ENCODE results near the gene DHX36. TPM values are rescaled to one million over a fixed set of nuclear protein-coding genes. Genes with fewer than 3 reads are reported as not detected.

The DHX36 gene
- total RNA-seq, 4 donors from 2014 or later: 57.2 to 106 (median 70.9) TPM

GRCh38 chr3:154301561-154301960, 22.7 kb downstream of the DHX36 start:
- TF ChIP-seq POLR2A (IDR thresholded peaks at IDR 0.05): no peak
- no peak for TF ChIP-seq CTCF (IDR thresholded peaks at IDR 0.05)
- Histone ChIP-seq H3K4me1 (no peaks in the 10 kb centered on the region), H3K9me3 (no peaks in the 10 kb centered on the region), H3K4me3 (replicated peaks in 1 of 3) (no peak overlapping the region), H3K27me3 (no peaks in the 10 kb centered on the region), H3K36me3 (peaks cover 53 to 73% of the 10 kb centered on the region in 2 donors), H3K27ac (no peak overlapping the region)
- intact Hi-C loops (cut with DNase I): no loop called here
- WGBS, 2 donors: 92 to 97% methylated on average over 3 of the region's 3 CpGs
- DNase-seq: no peak

- intact Hi-C loops (cut with DNase I): no loop called here
- TF ChIP-seq POLR2A (IDR thresholded peaks at IDR 0.05): no peak
- TF ChIP-seq CTCF (IDR thresholded peaks at IDR 0.05): no peak
- Histone ChIP-seq H3K4me3 (replicated peaks in 1 of 3) (no peak overlapping the region), H3K9me3 (no peaks in the 10 kb centered on the region), H3K4me1 (no peaks in the 10 kb centered on the region), H3K27ac (no peak overlapping the region), H3K27me3 (no peaks in the 10 kb centered on the region), H3K36me3 (peaks cover 44 to 48% of the 10 kb centered on the region in 2 donors)
- WGBS, 2 donors: 97 to 99% methylated on average over 2 of the region's 2 CpGs
- no peak for DNase-seq
Observed at GRCh38 chr3:154294016-154294415, 30.3 kb downstream of the DHX36 start.

DNA sequence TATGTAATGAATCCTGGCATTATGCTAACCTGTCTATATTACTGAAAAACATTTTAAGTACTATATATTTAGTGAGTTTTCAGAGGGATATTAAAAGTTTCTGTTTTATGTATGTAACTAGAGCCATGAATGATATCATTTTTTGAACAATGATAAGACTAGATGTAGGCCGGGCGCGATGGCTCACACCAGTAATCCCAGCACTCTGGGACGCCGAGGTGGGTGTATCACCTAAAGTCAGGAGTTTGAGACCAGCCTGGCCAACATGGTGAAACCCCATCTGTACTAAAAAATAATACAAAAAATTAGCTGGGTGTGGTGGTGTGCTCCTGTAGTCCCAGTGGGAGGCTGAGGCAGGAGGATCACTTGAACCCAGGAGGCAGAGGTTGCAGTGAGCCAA, 34.1 kb downstream of the DHX36 start:
- 98 to 99% methylated on average over 5 of the region's 5 CpGs for WGBS, 2 donors
- H3K36me3 ChIP-seq: peaks cover 57 to 65% of the 10 kb centered on the region in 2 donors
- TF ChIP-seq POLR2A (IDR thresholded peaks at IDR 0.05): no peak
- TF ChIP-seq CTCF (IDR thresholded peaks at IDR 0.05): no peak

DNA sequence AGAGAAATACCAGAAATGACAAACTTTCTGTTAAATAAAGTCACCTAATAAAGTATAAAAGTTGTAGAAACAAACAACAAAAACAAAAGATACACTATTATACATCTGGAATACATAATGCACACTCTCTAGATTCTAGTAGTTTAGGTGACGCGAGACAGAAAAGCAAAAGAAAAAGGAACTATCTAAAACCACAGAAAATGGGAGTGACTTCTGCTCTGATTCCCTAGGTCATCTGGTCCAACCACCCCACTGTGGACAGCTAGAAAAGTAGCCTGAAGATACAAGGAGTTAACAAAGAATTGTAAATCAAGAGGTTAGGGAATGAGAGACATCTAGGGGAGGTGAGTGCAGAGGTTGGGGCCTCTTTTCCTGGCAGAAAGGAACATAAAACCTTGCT, 39.1 kb downstream of the DHX36 start:
- H3K27ac ChIP-seq: no peak overlapping the region
- H3K4me3 ChIP-seq (replicated peaks in 1 of 3): no peak overlapping the region
- intact Hi-C loops (cut with DNase I): no loop called here
- no peaks in the 10 kb centered on the region for H3K4me1 ChIP-seq
- peaks cover 46 to 47% of the 10 kb centered on the region in 2 donors for H3K36me3 ChIP-seq
- no peaks in the 10 kb centered on the region for H3K27me3 ChIP-seq
- 89 to 93% methylated on average over 2 of the region's 2 CpGs for WGBS, 2 donors
- no peak for TF ChIP-seq CTCF (IDR thresholded peaks at IDR 0.05)
- TF ChIP-seq POLR2A (IDR thresholded peaks at IDR 0.05): no peak
- H3K9me3 ChIP-seq: no peaks in the 10 kb centered on the region
- DNase-seq: no peak

More for the DNA sequence above, 34.1 kb downstream of the DHX36 start:
- Histone ChIP-seq H3K4me1 (no peaks in the 10 kb centered on the region), H3K27ac (no peak overlapping the region), H3K27me3 (no peaks in the 10 kb centered on the region), H3K4me3 (replicated peaks in 1 of 3) (no peak overlapping the region), H3K9me3 (no peaks in the 10 kb centered on the region)
- no peak for DNase-seq
- intact Hi-C loops (cut with DNase I): no loop called here

- intact Hi-C loops (cut with DNase I): no loop called here
- no peak for DNase-seq
- no peaks in the 10 kb centered on the region for H3K4me1 ChIP-seq
- no peaks in the 10 kb centered on the region for H3K27me3 ChIP-seq
- 93 to 97% methylated on average over 1 of the region's 1 CpG for WGBS, 2 donors
- H3K9me3 ChIP-seq: no peaks in the 10 kb centered on the region
- no peak for TF ChIP-seq POLR2A (IDR thresholded peaks at IDR 0.05)
- TF ChIP-seq CTCF (IDR thresholded peaks at IDR 0.05): no peak
- H3K4me3 ChIP-seq (replicated peaks in 1 of 3): no peak overlapping the region
- peaks cover 31 to 34% of the 10 kb centered on the region in 2 donors for H3K36me3 ChIP-seq
- H3K27ac ChIP-seq: no peak overlapping the region
Observed at GRCh38 chr3:154280161-154280560, 44.1 kb downstream of the DHX36 start.
